HepG2 (cell line): Measurements from ENCODE around the gene NATD1. TPM values are rescaled to one million over a fixed set of nuclear protein-coding genes. Genes with fewer than 3 reads are reported as not detected.

ENCODE experiments used
- ATAC-seq: fragments of 200-7000 bp; cut with Tn5 transposase; 3 replicates; pipeline ENCODE4 v1.9.1; 2020; ENCODE audit warnings: mild to moderate bottlenecking, moderate library complexity
- BruUV-seq: library from RNA; stranded (reverse); fragments of 400-500 nt; replicated peaks from 2 replicates; lab custom pipeline; 2021; lab: Mats Ljungman, UMichigan
- CTCF ChIA-PET: fragments of 300-600 bp; formaldehyde crosslinking; extraction: SDS; loops from one replicate; lab custom pipeline; 2021; ENCODE audit warnings: low total read pairs, inconsistent platforms, low intra/inter-chr PET ratio; lab: Yijun Ruan, JAX
- POLR2A ChIA-PET: fragments of 350-600 bp; sonication (Branson Sonifier 250); formaldehyde crosslinking; loops from one replicate; lab custom pipeline; 2020; ENCODE audit warnings: antibody characterized with exemption, inconsistent platforms; lab: Yijun Ruan, JAX
- DNase-seq: peaks from one replicate; pipeline ENCODE4 v3.0.0-alpha.2; 2015; ENCODE audit warnings: low spot score
- FAIRE-seq: peaks from 3 replicates; lab custom pipeline; 2011; peaks lifted over from hg19 to GRCh38; lab: Jason Lieb, UNC
- H2AFZ ChIP-seq: one replicate; pipeline ENCODE4 v1.6.1; 2011; ENCODE audit warnings: low read length, inconsistent platforms
- H3K27ac ChIP-seq: fragments of 300-600 bp; 3 replicates; pipeline ENCODE4 v1.8.0; 2011; ENCODE audit warnings: mixed run types, mild to moderate bottlenecking, mixed read lengths, low read length, inconsistent platforms; ENCODE audit not compliant: insufficient read depth; ENCODE audit errors: extremely low read length
- H3K27me3 ChIP-seq, 2 experiments: fragments of 200-600 bp in 1 of 2; 2 replicates in 1 of 2; 3 replicates in 1 of 2; pipeline versions ENCODE4 v1.6.0 to v1.8.0; 2011; ENCODE audit warnings: low read length in 2 of 2, mild to moderate bottlenecking in 2 of 2, moderate library complexity in 2 of 2, inconsistent platforms in 1 of 2; ENCODE audit not compliant: insufficient read depth in 2 of 2, control insufficient read depth in 1 of 2
- H3K36me3 ChIP-seq, 2 experiments: fragments of 200-600 bp in 1 of 2; replicated peaks in 1 of 2; 2 replicates in 1 of 2; 3 replicates in 1 of 2; pipeline versions ENCODE4 v1.5.1 to v1.8.0; 2011; ENCODE audit warnings: low read length in 2 of 2, inconsistent platforms in 1 of 2; ENCODE audit not compliant: insufficient read depth in 2 of 2, control insufficient read depth in 1 of 2
- H3K4me1 ChIP-seq: 2 replicates; pipeline ENCODE4 v1.5.1; 2012; ENCODE audit warnings: low read length, inconsistent platforms; ENCODE audit not compliant: insufficient read depth
- H3K4me2 ChIP-seq: 2 replicates; pipeline ENCODE4 v1.6.0; 2011; ENCODE audit warnings: low read depth, low read length, inconsistent platforms
- H3K4me3 ChIP-seq, 3 experiments: fragments of 200-600 bp in 1 of 3; sonication (generic), shearing (Covaris generic) in 1 of 3; replicated peaks in 1 of 3; 2 replicates each; pipeline ENCODE4 v1.5.1; 2011 to 2016; ENCODE audit warnings: low read length in 3 of 3, inconsistent platforms in 2 of 3, low read depth in 2 of 3, mild to moderate bottlenecking in 2 of 3, control low read depth in 1 of 3, mixed read lengths in 1 of 3; ENCODE audit not compliant: insufficient read depth in 1 of 3
- H3K79me2 ChIP-seq: one replicate; pipeline ENCODE4 v1.6.1; 2011; ENCODE audit warnings: low read length, inconsistent platforms; ENCODE audit not compliant: insufficient read depth
- H3K9ac ChIP-seq: 2 replicates; pipeline ENCODE4 v1.6.0; 2011; ENCODE audit warnings: mild to moderate bottlenecking, low read depth, low read length, inconsistent platforms; ENCODE audit not compliant: insufficient read depth
- H3K9me3 ChIP-seq: 2 replicates; pipeline ENCODE4 v1.5.1; 2012; ENCODE audit warnings: mild to moderate bottlenecking, low read length
- H4K20me1 ChIP-seq: 2 replicates; pipeline ENCODE4 v1.6.0; 2011; ENCODE audit warnings: inconsistent platforms, mild to moderate bottlenecking, low read length, moderate library complexity; ENCODE audit not compliant: insufficient read depth
- ZNF546 ChIP-seq: sonication (generic); formaldehyde crosslinking; conservative IDR thresholded peaks from 2 replicates; pipeline ENCODE4 v1.8.1; 2023; ENCODE audit warnings: mild to moderate bottlenecking, missing genetic modification reagents
- WGBS: methylation state at CpG from one replicate; pipeline ENCODE4 v1.1.6; 2017; ENCODE audit warnings: low lambda C conversion rate; 5-methylcytosine and 5-hydroxymethylcytosine counted together
- in situ Hi-C: cut with HindIII; loops from 2 replicates; pipeline ENCODE4 v1.10.0; 2017; ENCODE audit warnings: low pct_unique_long_range_greater_than_20kb; ENCODE audit not compliant: extremely low pct_ligation_motif_present
- intact Hi-C: fragments of 100-400 bp; cut with micrococcal nuclease; formaldehyde crosslinking; loops from one replicate; pipeline ENCODE4 v1.10.0; 2022; ENCODE audit not compliant: unreplicated experiment
- polyA plus RNA-seq, 8 experiments: library from polyadenylated mRNA; depleted of rRNA in 3 of 8; stranded (reverse) in 7 of 8; unstranded in 1 of 8; fragments of >200 nt; fragmentation: Illumina TruSeq in 4 of 8; extraction: Trizol in 4 of 8; gene quantifications; 2 replicates each; pipeline versions ENCODE4 v1.2.1 to v1.2.3, GENCODE V29; 2011 to 2016; ENCODE audit warnings: low read depth in 4 of 8, missing spikeins in 1 of 8, mixed read lengths in 1 of 8; ENCODE audit not compliant: insufficient read depth in 1 of 8
- total RNA-seq, 5 experiments: library from RNA; depleted of rRNA; stranded (reverse); fragments of >200 nt; fragmentation: Illumina TruSeq; extraction: Trizol; gene quantifications; 2 replicates each; pipeline ENCODE4 v1.2.3, GENCODE V29; 2016; ENCODE audit warnings: low read depth in 1 of 5
- TF ChIP-seq, protein P1 (sequence below): sonication (generic); formaldehyde crosslinking; IDR thresholded peaks from 2 replicates; pipeline ENCODE4 v1.4.0; 2020; ENCODE audit warnings: missing genetic modification reagents, borderline replicate concordance

The NATD1 gene
- total and polyA plus RNA-seq, 2 of the 13 experiments (the other 11 are each of a cell fraction or from before 2014, with no cell fraction given): 0.31 to 2.3 TPM

DNA sequence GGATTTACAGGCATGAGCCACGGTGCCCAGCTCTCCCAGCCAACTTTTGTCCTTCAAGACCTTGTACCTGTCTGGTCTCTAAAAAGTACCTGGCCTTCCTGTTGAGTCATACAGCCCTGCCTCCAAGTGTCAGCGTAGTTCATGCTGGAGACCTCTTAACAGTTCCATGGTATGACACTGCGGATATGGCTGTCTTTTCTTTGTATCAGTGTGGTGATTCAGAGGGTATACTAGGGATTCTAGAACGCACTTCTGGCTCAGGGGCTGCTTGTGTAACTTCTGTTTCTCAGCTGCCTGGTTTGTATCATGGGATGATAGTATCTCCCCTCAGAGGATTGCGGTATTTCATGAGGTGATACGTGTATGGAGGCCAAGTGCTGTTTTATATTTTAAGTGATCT lies 37.3 kb downstream of the NATD1 start:
- no peak overlapping the region for H3K27ac ChIP-seq

More for the DNA sequence above, 37.3 kb downstream of the NATD1 start:
- Histone ChIP-seq H3K79me2 (peaks cover 45% of the 10 kb centered on the region), H3K36me3 (peaks cover 0 to 15% of the 10 kb centered on the region in 2 experiments; a peak in 2 of 5 replicates), H3K4me1 (peaks cover 53% of the 10 kb centered on the region), H4K20me1 (peaks cover 22% of the 10 kb centered on the region), H2AFZ (no peak overlapping the region), H3K9ac (no peak overlapping the region), H3K4me2 (peak overlapping the region; percentile 38), H3K27me3 (no peaks in the 10 kb centered on the region; a peak in 1 of 5 replicates), H3K4me3 (no peak overlapping the region), H3K9me3 (no peaks in the 10 kb centered on the region)
- CTCF ChIA-PET: no interaction called here
- DNase-seq: no peak
- no TSS peak for BruUV-seq
- no peak for ATAC-seq
- FAIRE-seq: no peak
- WGBS: 91% methylated on average over 6 of the region's 6 CpGs
- POLR2A ChIA-PET: no interaction called here
- in situ Hi-C loops: no loop called here
- TF ChIP-seq ZNF546: no peak
- TF ChIP-seq, protein P1, sequence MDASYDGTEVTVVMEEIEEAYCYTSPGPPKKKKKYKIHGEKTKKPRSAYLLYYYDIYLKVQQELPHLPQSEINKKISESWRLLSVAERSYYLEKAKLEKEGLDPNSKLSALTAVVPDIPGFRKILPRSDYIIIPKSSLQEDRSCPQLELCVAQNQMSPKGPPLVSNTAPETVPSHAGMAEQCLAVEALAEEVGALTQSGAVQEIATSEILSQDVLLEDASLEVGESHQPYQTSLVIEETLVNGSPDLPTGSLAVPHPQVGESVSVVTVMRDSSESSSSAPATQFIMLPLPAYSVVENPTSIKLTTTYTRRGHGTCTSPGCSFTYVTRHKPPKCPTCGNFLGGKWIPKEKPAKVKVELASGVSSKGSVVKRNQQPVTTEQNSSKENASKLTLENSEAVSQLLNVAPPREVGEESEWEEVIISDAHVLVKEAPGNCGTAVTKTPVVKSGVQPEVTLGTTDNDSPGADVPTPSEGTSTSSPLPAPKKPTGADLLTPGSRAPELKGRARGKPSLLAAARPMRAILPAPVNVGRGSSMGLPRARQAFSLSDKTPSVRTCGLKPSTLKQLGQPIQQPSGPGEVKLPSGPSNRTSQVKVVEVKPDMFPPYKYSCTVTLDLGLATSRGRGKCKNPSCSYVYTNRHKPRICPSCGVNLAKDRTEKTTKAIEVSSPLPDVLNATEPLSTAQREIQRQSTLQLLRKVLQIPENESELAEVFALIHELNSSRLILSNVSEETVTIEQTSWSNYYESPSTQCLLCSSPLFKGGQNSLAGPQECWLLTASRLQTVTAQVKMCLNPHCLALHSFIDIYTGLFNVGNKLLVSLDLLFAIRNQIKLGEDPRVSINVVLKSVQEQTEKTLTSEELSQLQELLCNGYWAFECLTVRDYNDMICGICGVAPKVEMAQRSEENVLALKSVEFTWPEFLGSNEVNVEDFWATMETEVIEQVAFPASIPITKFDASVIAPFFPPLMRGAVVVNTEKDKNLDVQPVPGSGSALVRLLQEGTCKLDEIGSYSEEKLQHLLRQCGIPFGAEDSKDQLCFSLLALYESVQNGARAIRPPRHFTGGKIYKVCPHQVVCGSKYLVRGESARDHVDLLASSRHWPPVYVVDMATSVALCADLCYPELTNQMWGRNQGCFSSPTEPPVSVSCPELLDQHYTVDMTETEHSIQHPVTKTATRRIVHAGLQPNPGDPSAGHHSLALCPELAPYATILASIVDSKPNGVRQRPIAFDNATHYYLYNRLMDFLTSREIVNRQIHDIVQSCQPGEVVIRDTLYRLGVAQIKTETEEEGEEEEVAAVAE (CRISPR knock-in tag): no peak
- intact Hi-C loops: loop anchor here (2.0 kb wide), 1 partner anchor 69 kb away; the partner anchor contains the start of gene MAP2K3
